H1 (cell line): Measurements from ENCODE around the gene CD3D. TPM values are rescaled to one million over a fixed set of nuclear protein-coding genes. Genes with fewer than 3 reads are reported as not detected.

ENCODE experiments used
- CTCF ChIA-PET: fragments of 300-600 bp; sonication (Branson Sonifier 250); formaldehyde crosslinking; loops from one replicate; lab custom pipeline; 2021; ENCODE audit not compliant: partially characterized antibody; lab: Charles Lee
- POLR2A ChIA-PET: fragments of 300-600 bp; sonication (Branson Sonifier 250); formaldehyde crosslinking; loops from one replicate; lab custom pipeline; 2021; ENCODE audit warnings: inconsistent platforms; ENCODE audit not compliant: partially characterized antibody; lab: Charles Lee
- DNase-seq, 2 experiments: peaks; one replicate each; pipeline versions ENCODE4 v3.0.0 to v3.0.0-alpha.2; 2010 to 2022; ENCODE audit warnings: low spot score in 2 of 2, low read depth in 1 of 2, mixed read lengths in 1 of 2
- FAIRE-seq: peaks from 2 replicates; lab custom pipeline; 2011; peaks lifted over from hg19 to GRCh38; lab: Jason Lieb, UNC
- H2AFZ ChIP-seq: 2 replicates; pipeline ENCODE4 v1.8.1; 2012; ENCODE audit warnings: low read length, inconsistent platforms
- H2AK5ac ChIP-seq: 2 replicates; pipeline ENCODE4 v1.6.1; 2013; ENCODE audit warnings: low read depth, low read length
- H2BK120ac ChIP-seq: replicated peaks from 2 replicates; pipeline ENCODE3; 2013; ENCODE audit warnings: low read depth, low read length, inconsistent platforms
- H2BK12ac ChIP-seq: 2 replicates; pipeline ENCODE4 v1.6.1; 2013; ENCODE audit warnings: low read depth, low read length
- H2BK15ac ChIP-seq: 2 replicates; pipeline ENCODE4 v1.6.1; 2013; ENCODE audit warnings: low read length
- H2BK20ac ChIP-seq: 2 replicates; pipeline ENCODE4 v1.6.1; 2013; ENCODE audit warnings: low read length
- H2BK5ac ChIP-seq: 2 replicates; pipeline ENCODE4 v1.6.1; 2013; ENCODE audit warnings: low read depth, low read length
- H3K14ac ChIP-seq: 2 replicates; pipeline ENCODE4 v1.6.1; 2013; ENCODE audit warnings: inconsistent platforms; ENCODE audit not compliant: insufficient read length
- H3K18ac ChIP-seq: 2 replicates; pipeline ENCODE4 v1.6.1; 2013; ENCODE audit warnings: low read length; ENCODE audit errors: extremely low read depth
- H3K23ac ChIP-seq: 2 replicates; pipeline ENCODE4 v1.6.1; 2013; ENCODE audit warnings: inconsistent platforms; ENCODE audit not compliant: insufficient read length
- H3K23me2 ChIP-seq: 2 replicates; pipeline ENCODE4 v1.6.1; 2013; ENCODE audit warnings: low read depth, low read length
- H3K27ac ChIP-seq: 2 replicates; pipeline ENCODE4 v1.6.1; 2011; ENCODE audit warnings: low read depth, low read length, inconsistent platforms
- H3K27me3 ChIP-seq, 4 experiments: replicated peaks in 1 of 4; 1 replicate in 1 of 4; 2 replicates in 3 of 4; pipeline versions ENCODE4 v1.6.1 to v1.8.1; 2011 to 2013; ENCODE audit warnings: low read length in 3 of 4, mild to moderate bottlenecking in 3 of 4, inconsistent platforms in 2 of 4, mixed read lengths in 2 of 4, moderate library complexity in 1 of 4; ENCODE audit not compliant: control insufficient read depth in 3 of 4, insufficient read depth in 3 of 4; ENCODE audit errors: extremely low read depth in 1 of 4
- H3K36me3 ChIP-seq, 4 experiments: 2 replicates each; pipeline versions ENCODE4 v1.6.1 to v1.8.1; 2011 to 2013; ENCODE audit warnings: mild to moderate bottlenecking in 4 of 4, low read length in 3 of 4, moderate library complexity in 2 of 4, control low read depth in 1 of 4, inconsistent platforms in 1 of 4; ENCODE audit not compliant: insufficient read depth in 4 of 4, control insufficient read depth in 2 of 4
- H3K4ac ChIP-seq: replicated peaks from 2 replicates; pipeline ENCODE3; 2013; ENCODE audit warnings: low read length, low read depth, mixed read lengths, inconsistent platforms; ENCODE audit not compliant: insufficient read length
- H3K4me1 ChIP-seq, 4 experiments: replicated peaks in 1 of 4; 1 replicate in 1 of 4; 2 replicates in 3 of 4; pipeline versions ENCODE4 v1.6.1 to v1.8.1; 2011 to 2013; ENCODE audit warnings: low read length in 3 of 4, inconsistent platforms in 2 of 4, mixed read lengths in 1 of 4; ENCODE audit not compliant: insufficient read depth in 4 of 4, control insufficient read depth in 3 of 4
- H3K4me2 ChIP-seq, 2 experiments: 2 replicates each; pipeline versions ENCODE4 v1.6.1 to v1.8.1; 2011 to 2013; ENCODE audit warnings: low read depth in 2 of 2, low read length in 2 of 2, control low read depth in 1 of 2, inconsistent platforms in 1 of 2, mild to moderate bottlenecking in 1 of 2; ENCODE audit not compliant: insufficient read depth in 1 of 2
- H3K4me3 ChIP-seq, 4 experiments: fragments of 200-600, 300-600 bp in 1 of 4; sonication (generic), shearing (Covaris generic), sonication (Bioruptor Twin) in 1 of 4; 2 replicates each; pipeline versions ENCODE4 v1.5.1 to v1.8.1; 2011 to 2016; ENCODE audit warnings: low read length in 4 of 4, low read depth in 3 of 4, control low read depth in 2 of 4, inconsistent platforms in 2 of 4, mild to moderate bottlenecking in 2 of 4, mixed read lengths in 1 of 4, moderate library complexity in 1 of 4; ENCODE audit not compliant: insufficient read depth in 2 of 4; ENCODE audit errors: extremely low read depth in 1 of 4
- H3K56ac ChIP-seq: replicated peaks from 2 replicates; pipeline ENCODE3; 2013; ENCODE audit warnings: low read depth, mild to moderate bottlenecking, mixed read lengths, low read length, inconsistent platforms; ENCODE audit not compliant: insufficient read length
- H3K79me1 ChIP-seq: 2 replicates; pipeline ENCODE4 v1.6.1; 2013; ENCODE audit warnings: low read depth, low read length, control low read depth
- H3K79me2 ChIP-seq, 2 experiments: 2 replicates each; pipeline versions ENCODE4 v1.6.1 to v1.8.1; 2012 to 2013; ENCODE audit warnings: low read length in 2 of 2, mild to moderate bottlenecking in 2 of 2, inconsistent platforms in 1 of 2; ENCODE audit not compliant: insufficient read depth in 2 of 2, control insufficient read depth in 1 of 2
- H3K9ac ChIP-seq, 4 experiments: replicated peaks in 1 of 4; 1 replicate in 1 of 4; 2 replicates in 3 of 4; pipeline versions ENCODE4 v1.6.1 to v1.8.1; 2011 to 2013; ENCODE audit warnings: low read depth in 3 of 4, low read length in 3 of 4, control low read depth in 2 of 4, mild to moderate bottlenecking in 2 of 4, moderate library complexity in 2 of 4, inconsistent platforms in 1 of 4; ENCODE audit errors: extremely low read depth in 1 of 4
- H3K9me3 ChIP-seq, 2 experiments: 2 replicates each; pipeline versions ENCODE4 v1.6.1 to v1.8.1; 2012 to 2013; ENCODE audit warnings: mild to moderate bottlenecking in 2 of 2, moderate library complexity in 2 of 2, control low read depth in 1 of 2, inconsistent platforms in 1 of 2, low read depth in 1 of 2, low read length in 1 of 2, mixed read lengths in 1 of 2; ENCODE audit not compliant: insufficient read depth in 2 of 2
- H4K20me1 ChIP-seq, 2 experiments: replicated peaks in 1 of 2; 2 replicates each; pipeline versions ENCODE3 to v1.8.1; 2011 to 2013; ENCODE audit warnings: inconsistent platforms in 2 of 2, low read length in 2 of 2, mild to moderate bottlenecking in 1 of 2; ENCODE audit not compliant: insufficient read depth in 2 of 2, control insufficient read depth in 1 of 2
- H4K5ac ChIP-seq: 2 replicates; pipeline ENCODE4 v1.6.1; 2013; ENCODE audit warnings: low read length, low read depth, mixed read lengths, inconsistent platforms; ENCODE audit not compliant: insufficient read length
- H4K8ac ChIP-seq: 2 replicates; pipeline ENCODE4 v1.8.0; 2013; ENCODE audit warnings: mild to moderate bottlenecking, moderate library complexity, low read length, inconsistent platforms; ENCODE audit not compliant: insufficient read depth; ENCODE audit errors: extremely low read depth
- H4K91ac ChIP-seq: replicated peaks from 2 replicates; pipeline ENCODE3; 2013; ENCODE audit warnings: low read length, mixed read lengths, inconsistent platforms; ENCODE audit not compliant: insufficient read length
- CREB1 ChIP-seq: IDR thresholded peaks from 2 replicates; pipeline ENCODE4 v1.6.1; 2012; ENCODE audit warnings: inconsistent platforms
- CTBP2 ChIP-seq: IDR thresholded peaks from 2 replicates; pipeline ENCODE4 v1.7.0; 2011; ENCODE audit warnings: borderline replicate concordance, mild to moderate bottlenecking, moderate library complexity, mixed read lengths, low read length; ENCODE audit not compliant: insufficient read depth, insufficient read length
- WGBS, 2 experiments: shearing (Covaris generic) in 1 of 2; methylation state at CpG; one replicate each; pipeline versions ENCODE4 v1.1.6 to v1.1.7; 2013 to 2015; ENCODE audit warnings: low lambda C conversion rate in 2 of 2, mixed read lengths in 2 of 2, inconsistent platforms in 1 of 2, low coverage in 1 of 2, missing lambda C conversion rate in 1 of 2; ENCODE audit not compliant: insufficient replicate concordance in 2 of 2, insufficient coverage in 1 of 2, insufficient read length in 1 of 2; ENCODE audit errors: extremely low coverage in 1 of 2, missing lambda C conversion rate in 1 of 2; 5-methylcytosine and 5-hydroxymethylcytosine counted together
- polyA plus RNA-seq, 7 experiments: library from polyadenylated mRNA; depleted of rRNA in 3 of 7; stranded (reverse) in 5 of 7; unstranded in 2 of 7; fragments of >200 nt in 5 of 7; fragments of 200-250 nt in 2 of 7; gene quantifications; 1 replicate in 5 of 7; 2 replicates in 1 of 7; 4 replicates in 1 of 7; pipeline versions ENCODE4 v1.2.1 to v1.2.3, GENCODE V29; 2011 to 2013; ENCODE audit warnings: missing spikeins in 2 of 7, mixed read lengths in 2 of 7
- total RNA-seq: library from RNA; stranded (reverse); fragmentation: NEBNext Ultra II Directional; extraction: Animal tissue kit (Norgen Biotek cat#: 25700); gene quantifications from 2 replicates; pipeline ENCODE4 v1.2.1, GENCODE V29; 2021

The CD3D gene
- total and polyA plus RNA-seq, 2 of the 8 experiments (the other 6 are each of a cell fraction or from before 2014, with no cell fraction given), result not detected

DNA sequence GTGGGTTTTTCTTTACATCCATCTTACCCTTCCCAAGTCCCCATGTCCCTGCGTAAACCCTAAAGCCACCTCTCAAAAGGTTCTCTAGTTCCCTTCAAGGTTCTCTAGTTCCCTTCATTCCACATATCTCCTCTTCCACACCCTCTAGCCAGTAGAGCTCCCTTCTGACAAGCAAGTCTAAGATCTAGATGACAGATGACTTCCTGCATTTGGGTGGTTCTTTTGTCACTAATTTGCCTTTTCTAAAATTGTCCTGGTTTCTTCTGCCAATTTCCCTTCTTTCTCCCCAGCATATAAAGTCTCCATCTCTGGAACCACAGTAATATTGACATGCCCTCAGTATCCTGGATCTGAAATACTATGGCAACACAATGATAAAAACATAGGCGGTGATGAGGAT lies 30.2 kb downstream of the CD3D start:
- Histone ChIP-seq H2BK20ac (no peak overlapping the region), H3K4ac (no peak overlapping the region), H3K4me2 (no peak overlapping the region), H3K4me3 (no peak overlapping the region), H2BK5ac (no peak overlapping the region), H2BK120ac (no peak overlapping the region), H3K27me3 (peaks cover 0 to 4% (median 0%) of the 10 kb centered on the region in 4 experiments; a peak in 2 of 7 replicates), H3K9ac (no peak overlapping the region), H3K27ac (no peak overlapping the region), H3K79me2 (no peaks in the 10 kb centered on the region), H3K23me2 (peaks cover 9% of the 10 kb centered on the region; the same call in 1 of the 2 replicates), H3K18ac (no peak overlapping the region), H4K5ac (no peak overlapping the region), H3K9me3 (no peaks in the 10 kb centered on the region), H2AFZ (no peak overlapping the region), H2AK5ac (no peak overlapping the region), H3K56ac (no peak overlapping the region), H3K79me1 (no peaks in the 10 kb centered on the region), H3K36me3 (no peaks in the 10 kb centered on the region), H4K8ac (no peak overlapping the region), H4K20me1 (no peaks in the 10 kb centered on the region), H2BK15ac (no peak overlapping the region), H2BK12ac (no peak overlapping the region), H3K4me1 (peaks cover 7 to 11% (median 7%) of the 10 kb centered on the region in 4 experiments), H3K14ac (no peak overlapping the region), H4K91ac (no peak overlapping the region), H3K23ac (no peak overlapping the region)
- no peak for TF ChIP-seq CREB1
- TF ChIP-seq CTBP2, result no peak
- ChIA-PET CTCF (interaction anchor here (0.6 to 2.1 kb wide), 8 partner anchors 10 to 141 kb away, joined by 3 to 11 read pairs (median 4); no protein-coding TSS in a partner anchor), POLR2A (no interaction called here)
- DNase-seq (no peak), FAIRE-seq (no peak)
- WGBS, 2 experiments, result 98% methylated on average over 2 of the region's 2 CpGs; no CpG with 5 or more reads in 1 of the 2 experiments
